Calu3 (cell line): ENCODE measurements around the gene HOXB6. TPM values are rescaled to one million over a fixed set of nuclear protein-coding genes. Genes with fewer than 3 reads are reported as not detected.

Experiments
- BruUV-seq: library from RNA; stranded (reverse); fragments of 400-500 nt; replicated peaks from 2 replicates; lab custom pipeline; 2021; lab: Mats Ljungman, UMichigan
- CTCF ChIA-PET: fragments of 300-600 bp; sonication (Branson Sonifier 250); formaldehyde crosslinking; loops from one replicate; lab custom pipeline; 2022; ENCODE audit warnings: antibody characterized with exemption; lab: Charles Lee
- DNase-seq: peaks from one replicate; pipeline ENCODE4 v3.0.0; 2022
- H3K27ac Mint-ChIP-seq: one replicate; pipeline ENCODE4 v1.8.0; 2022; ENCODE audit warnings: mixed read lengths; ENCODE audit not compliant: unreplicated experiment
- H3K27me3 Mint-ChIP-seq: one replicate; pipeline ENCODE4 v1.8.0; 2022; ENCODE audit warnings: mixed read lengths; ENCODE audit not compliant: unreplicated experiment
- H3K36me3 Mint-ChIP-seq: one replicate; pipeline ENCODE4 v1.8.0; 2022; ENCODE audit warnings: mild to moderate bottlenecking, moderate library complexity, mixed read lengths; ENCODE audit not compliant: insufficient read depth, unreplicated experiment
- H3K4me1 Mint-ChIP-seq: one replicate; pipeline ENCODE4 v1.8.0; 2022; ENCODE audit warnings: mild to moderate bottlenecking, low read depth, mixed read lengths; ENCODE audit not compliant: unreplicated experiment
- H3K4me3 Mint-ChIP-seq: one replicate; pipeline ENCODE4 v1.8.0; 2022; ENCODE audit warnings: mild to moderate bottlenecking, low read depth, moderate library complexity, mixed read lengths; ENCODE audit not compliant: unreplicated experiment
- H3K9me3 Mint-ChIP-seq: one replicate; pipeline ENCODE4 v1.8.0; 2022; ENCODE audit warnings: low read depth, mixed read lengths; ENCODE audit not compliant: unreplicated experiment
- CTCF ChIP-seq: fragments of 200-600 bp; IDR thresholded peaks from one replicate; pipeline ENCODE4 v1.8.0; 2022; ENCODE audit warnings: antibody characterized with exemption; ENCODE audit not compliant: unreplicated experiment
- intact Hi-C: fragments of 100-400 bp; cut with micrococcal nuclease; formaldehyde crosslinking; loops from one replicate; pipeline ENCODE4 v1.10.0; 2022; ENCODE audit not compliant: unreplicated experiment
- total RNA-seq: library from RNA; stranded (reverse); gene quantifications from 2 replicates; pipeline ENCODE4 v1.2.3, GENCODE V29; 2022

HOXB6 gene
- total RNA-seq, 1 experiment from 2014 or later = 140 TPM

DNA sequence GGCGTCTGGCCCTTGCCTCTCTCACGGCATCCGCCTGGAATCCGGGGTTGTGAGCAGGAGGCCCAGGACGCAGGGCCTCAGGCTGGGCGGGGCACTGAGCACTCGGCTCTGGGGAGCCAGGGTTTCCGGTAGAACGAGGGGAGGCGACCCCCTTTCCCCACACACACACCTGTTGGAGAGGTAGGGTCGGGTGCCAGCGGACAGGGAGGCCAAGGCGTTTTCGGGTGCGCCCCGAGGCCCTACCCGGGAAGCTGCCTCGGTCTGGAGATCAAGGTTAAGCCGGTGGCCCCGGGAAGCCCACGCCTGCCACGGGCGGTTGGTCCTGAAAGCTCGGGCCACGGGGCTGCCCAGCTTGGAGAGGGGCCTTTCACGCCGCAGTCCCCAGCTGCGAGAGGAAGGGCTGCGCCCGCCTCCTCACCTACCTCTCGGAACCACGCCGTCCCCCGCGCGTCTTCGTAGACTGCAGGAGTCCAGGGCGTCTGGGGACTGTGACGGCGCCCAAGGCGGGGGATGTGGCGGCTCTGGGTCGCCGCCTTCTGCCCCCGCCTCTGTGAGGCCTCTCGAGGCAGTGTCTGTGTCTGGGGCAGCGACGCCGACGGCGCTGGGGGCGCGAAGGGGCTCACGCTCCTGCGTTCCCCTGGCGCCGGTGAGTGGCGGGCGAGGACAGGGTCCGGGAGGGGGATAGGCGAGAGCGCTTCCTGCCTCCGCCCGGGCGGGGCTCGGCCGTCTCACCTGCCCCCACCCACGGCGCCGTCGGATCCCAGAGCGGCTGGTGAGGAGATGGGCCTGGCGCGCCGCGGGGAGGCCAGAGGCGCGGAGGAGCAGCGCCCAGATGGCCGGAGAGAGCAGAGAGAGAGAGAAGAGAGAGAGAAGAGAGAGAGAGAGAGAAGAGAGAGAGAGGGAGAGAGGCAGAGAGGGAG is 41.7 kb upstream of the HOXB6 start:
- intact Hi-C loops = no loop called here
- Mint-ChIP-seq H3K36me3 (peaks cover 37% of the 10 kb centered on the region), H3K4me1 (peaks cover 12% of the 10 kb centered on the region), H3K27me3 (no peaks in the 10 kb centered on the region), H3K9me3 (no peaks in the 10 kb centered on the region), H3K4me3 (peak overlapping the region; percentile 93), H3K27ac (peak overlapping the region; percentile 83)
- no peak for TF ChIP-seq CTCF
- CTCF ChIA-PET = no interaction called here
- peak; percentile 90 for DNase-seq
- BruUV-seq = no TSS peak

GRCh38 chr17:48645639-48646182 is 40.9 kb upstream of the HOXB6 start:
- Mint-ChIP-seq H3K4me3 (peak overlapping the region; percentile 93), H3K36me3 (peaks cover 41% of the 10 kb centered on the region), H3K27ac (peak overlapping the region; percentile 83), H3K9me3 (no peaks in the 10 kb centered on the region), H3K4me1 (peaks cover 18% of the 10 kb centered on the region), H3K27me3 (no peaks in the 10 kb centered on the region)
- no peak for TF ChIP-seq CTCF
- intact Hi-C loops = no loop called here
- DNase-seq = no peak
- BruUV-seq = TSS peak; percentile 52
- CTCF ChIA-PET = no interaction called here

- peaks cover 41% of the 10 kb centered on the region for H3K36me3 Mint-ChIP-seq
- intact Hi-C loops = no loop called here
- peaks cover 18% of the 10 kb centered on the region for H3K4me1 Mint-ChIP-seq
- no peak for TF ChIP-seq CTCF
- H3K9me3 Mint-ChIP-seq = no peaks in the 10 kb centered on the region
- no peak for DNase-seq
- peak overlapping the region; percentile 83 for H3K27ac Mint-ChIP-seq
- BruUV-seq = no TSS peak
- CTCF ChIA-PET = no interaction called here
- peak overlapping the region; percentile 93 for H3K4me3 Mint-ChIP-seq
- no peaks in the 10 kb centered on the region for H3K27me3 Mint-ChIP-seq
These were observed 40.2 kb upstream of the HOXB6 start for GRCh38 chr17:48644910-48645557.

DNA sequence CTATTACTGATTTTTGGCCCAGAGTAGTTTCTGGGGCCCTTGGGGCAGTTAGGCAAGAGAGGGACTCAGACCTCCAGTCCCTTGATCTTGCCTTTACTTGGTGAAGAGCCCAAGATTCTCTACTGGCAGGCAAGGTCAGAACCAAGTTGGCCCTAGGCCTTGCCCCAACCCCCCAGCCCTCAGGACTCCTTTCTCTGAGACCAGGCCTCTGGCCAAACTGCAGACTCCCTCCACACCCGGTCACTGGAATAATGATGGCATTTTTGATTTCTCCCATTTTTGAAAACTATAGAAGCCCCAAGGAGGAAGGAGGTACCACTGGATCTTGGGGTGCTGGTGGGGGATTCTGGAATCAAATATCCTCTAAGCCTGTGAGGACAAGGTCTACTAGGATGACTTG is 39.4 kb upstream of the HOXB6 start:
- peak overlapping the region; percentile 13 for H3K27ac Mint-ChIP-seq
- peaks cover 26% of the 10 kb centered on the region for H3K4me1 Mint-ChIP-seq
- no peaks in the 10 kb centered on the region for H3K9me3 Mint-ChIP-seq
- intact Hi-C loops = no loop called here
- CTCF ChIA-PET = interaction anchor here (0.7 kb wide), 1 partner anchor 1663 kb away, joined by 3 read pairs; no protein-coding TSS in a partner anchor
- no peak for TF ChIP-seq CTCF
- H3K4me3 Mint-ChIP-seq = peak overlapping the region; percentile 93
- peaks cover 41% of the 10 kb centered on the region for H3K36me3 Mint-ChIP-seq
- no peaks in the 10 kb centered on the region for H3K27me3 Mint-ChIP-seq
- BruUV-seq = no TSS peak
- DNase-seq = no peak
